ENCODE data around the gene CHSY1.

DNA sequence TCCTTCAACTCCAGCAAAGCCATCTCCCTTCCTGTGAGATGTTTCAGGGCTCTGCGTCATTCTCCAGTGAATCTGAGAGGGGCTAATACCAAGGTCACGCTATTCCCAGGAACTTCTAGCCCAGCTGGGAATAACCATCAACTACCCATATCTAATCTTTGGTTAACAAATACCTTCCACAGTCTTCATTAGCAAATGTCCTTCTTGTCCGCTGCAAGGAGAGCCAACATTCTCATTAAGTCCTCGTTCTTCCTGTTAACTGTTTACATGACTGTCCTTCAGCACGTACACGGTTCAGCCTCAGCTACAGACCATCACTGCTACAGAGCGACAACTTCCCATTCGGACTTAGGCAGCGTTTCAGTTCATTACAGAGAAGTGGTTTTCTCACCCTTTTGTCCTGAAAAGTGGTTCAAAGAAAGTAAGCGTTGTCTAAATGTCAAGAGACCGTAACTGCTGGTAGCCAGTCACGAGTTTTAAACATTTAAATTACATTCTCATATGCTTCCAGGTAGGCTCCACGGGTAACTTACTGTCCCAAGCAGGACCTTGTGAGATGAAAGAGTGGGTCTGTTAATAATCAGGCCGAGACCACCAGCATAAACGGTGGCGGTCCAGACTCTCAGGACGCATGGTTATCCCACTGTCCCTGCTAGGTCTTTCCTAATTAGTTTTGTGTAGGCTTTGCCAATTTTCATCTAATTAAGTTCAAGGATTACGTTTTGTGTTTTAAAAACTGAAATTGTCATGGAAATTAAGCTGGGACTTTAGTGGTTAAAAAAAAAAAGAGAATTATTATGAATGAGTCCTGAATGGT lies 63.8 kb downstream of the CHSY1 start:
- no peak for TF ChIP-seq YY1 (IDR thresholded peaks at IDR 0.05; ENCODE audit: insufficient read depth, insufficient read length)
- TF ChIP-seq ZNF274 (IDR thresholded peaks at IDR 0.05; ENCODE audit: low read depth, low read length), result no peak
